ENCODE results near the gene COL26A1.
"Not testable (repeated sequence)": the region's sequence is repeated elsewhere in the genome, so short reads cannot be mapped to it uniquely, and the experiment has no call there.

Gene COL26A1

GRCh38 chr7:101486056-101486432 lies 123.4 kb downstream of the COL26A1 start:
- not testable (repeated sequence) for H3K4me3 ChIP-seq, H3K27ac ChIP-seq

DNA sequence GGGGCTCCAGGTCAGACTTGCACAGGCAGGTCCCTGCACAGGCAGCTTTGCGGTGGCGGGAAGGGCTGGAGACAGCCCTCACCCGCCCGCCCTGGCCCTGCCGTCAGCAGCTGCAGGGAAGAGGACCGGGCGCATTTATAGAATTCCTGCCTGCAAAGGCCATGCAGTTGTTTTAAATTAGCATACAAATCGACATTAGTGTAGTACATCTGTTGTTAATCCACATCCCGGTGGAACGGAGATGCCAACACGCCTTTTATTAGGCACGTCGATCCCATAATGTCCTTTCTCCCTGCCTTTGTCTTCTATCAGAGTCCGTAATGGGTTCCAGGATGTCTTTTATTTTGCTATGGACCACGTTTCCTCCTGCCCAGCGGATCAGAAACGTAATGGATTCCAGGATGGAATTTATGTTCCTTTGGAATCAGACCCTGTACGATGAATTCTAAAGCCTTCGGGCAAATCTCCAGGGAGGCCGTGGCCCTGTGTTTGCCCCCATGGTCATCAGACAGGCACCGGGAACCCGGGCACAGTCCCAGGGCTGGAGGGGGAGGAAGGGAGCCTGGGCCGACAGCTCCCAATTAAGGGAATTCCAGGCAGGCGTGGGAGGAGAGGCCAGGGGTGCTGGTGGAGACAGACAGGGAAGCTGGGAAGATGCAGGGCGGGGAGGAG lies 123.9 kb downstream of the COL26A1 start:
- Histone ChIP-seq H3K4me3 (no peak overlapping the region), H3K27ac (no peak overlapping the region)

DNA sequence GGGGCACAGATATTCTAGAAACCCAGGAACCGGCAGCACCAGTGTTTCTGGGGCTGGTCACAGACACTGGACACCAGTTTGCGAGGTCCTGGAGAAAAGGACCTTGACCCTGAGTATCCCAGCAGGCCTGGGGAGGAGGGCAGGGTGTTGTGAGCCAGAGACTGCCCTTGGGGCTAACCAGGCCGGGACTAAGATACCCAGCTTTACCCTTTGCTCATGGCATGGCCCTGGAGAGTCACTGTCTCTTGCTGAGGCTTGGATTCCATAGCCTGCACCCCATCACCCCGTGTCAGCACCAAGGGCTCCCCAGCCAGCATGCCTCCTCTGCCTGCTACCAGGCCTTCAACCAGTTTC lies 124.4 kb downstream of the COL26A1 start:
- H3K27ac ChIP-seq = no peak overlapping the region
- no peak overlapping the region for H3K4me3 ChIP-seq

GRCh38 chr7:101487753-101488152 lies 125.1 kb downstream of the COL26A1 start:
- Histone ChIP-seq H3K27ac (no peak overlapping the region), H3K4me3 (no peak overlapping the region)

GRCh38 chr7:101488826-101489572 lies 126.3 kb downstream of the COL26A1 start:
- Histone ChIP-seq H3K4me3 (no peak overlapping the region), H3K27ac (no peak overlapping the region)

- H3K27ac ChIP-seq, H3K4me3 ChIP-seq: not testable (repeated sequence)
Measured at GRCh38 chr7:101490439-101490838, 127.8 kb downstream of the COL26A1 start.

DNA sequence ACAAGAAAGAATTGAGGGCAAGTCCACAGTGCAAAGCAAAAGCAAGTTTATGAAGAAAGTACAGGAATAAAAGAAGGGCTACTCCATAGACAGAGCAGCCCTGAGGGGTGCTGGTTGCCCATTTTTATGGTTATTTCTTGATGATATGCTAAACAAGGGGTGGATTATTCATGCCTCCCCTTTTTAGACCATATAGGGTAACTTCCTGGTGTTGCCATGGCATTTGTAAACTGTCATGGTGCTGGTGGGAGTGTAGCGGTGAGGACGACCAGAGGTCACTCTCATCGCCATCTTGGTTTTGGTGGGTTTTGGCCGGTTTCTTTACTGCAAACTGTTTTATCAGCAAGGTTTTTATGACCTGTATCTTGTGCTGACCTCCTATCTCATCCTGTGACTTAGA lies 128.8 kb downstream of the COL26A1 start:
- not testable (repeated sequence) for H3K4me3 ChIP-seq, H3K27ac ChIP-seq

- Histone ChIP-seq H3K27ac (no peak overlapping the region), H3K4me3 (no peak overlapping the region)
Measured at GRCh38 chr7:101494602-101495329, 132.1 kb downstream of the COL26A1 start.

DNA sequence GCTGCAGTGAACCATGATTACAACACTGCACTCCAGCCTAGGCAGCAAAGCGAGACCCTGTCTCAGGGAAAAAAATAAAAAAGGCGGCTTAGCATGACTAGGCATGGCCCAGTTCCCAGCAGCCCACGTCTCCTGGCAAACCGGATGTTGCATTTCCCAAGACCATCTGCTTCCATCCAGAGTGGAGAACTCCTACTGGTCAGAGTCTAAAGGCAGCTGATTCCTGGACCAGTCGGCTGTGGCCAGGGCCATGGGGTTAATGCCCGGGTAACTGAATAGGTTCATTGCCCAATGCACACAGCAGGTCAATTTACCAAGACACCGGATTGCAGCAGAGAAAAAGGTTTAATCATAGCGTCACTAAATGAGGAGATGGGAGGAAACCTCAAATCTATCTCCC lies 133.3 kb downstream of the COL26A1 start:
- Histone ChIP-seq H3K27ac (no peak overlapping the region), H3K4me3 (no peak overlapping the region)

DNA sequence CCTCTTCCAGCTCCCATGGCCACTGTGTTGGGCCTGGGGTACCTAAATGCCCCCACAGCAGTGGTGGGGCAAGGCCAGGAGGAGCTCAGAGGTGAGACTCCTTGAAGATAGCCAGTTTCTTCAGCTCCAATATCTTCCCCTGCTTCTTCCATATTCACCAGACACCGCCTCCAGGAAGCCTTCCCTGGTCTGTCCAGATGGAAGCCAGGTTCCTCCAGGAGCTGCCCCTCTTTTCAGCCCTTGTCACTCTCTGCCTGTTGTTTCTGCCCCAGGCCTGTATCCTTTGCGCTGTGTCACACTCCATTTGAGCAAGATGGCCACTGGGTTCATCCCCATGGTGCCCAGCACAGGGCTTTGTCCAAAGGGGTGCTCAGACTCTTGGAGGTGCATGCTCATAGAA lies 138.7 kb downstream of the COL26A1 start:
- Histone ChIP-seq H3K27ac (no peak overlapping the region), H3K4me3 (no peak overlapping the region)

DNA sequence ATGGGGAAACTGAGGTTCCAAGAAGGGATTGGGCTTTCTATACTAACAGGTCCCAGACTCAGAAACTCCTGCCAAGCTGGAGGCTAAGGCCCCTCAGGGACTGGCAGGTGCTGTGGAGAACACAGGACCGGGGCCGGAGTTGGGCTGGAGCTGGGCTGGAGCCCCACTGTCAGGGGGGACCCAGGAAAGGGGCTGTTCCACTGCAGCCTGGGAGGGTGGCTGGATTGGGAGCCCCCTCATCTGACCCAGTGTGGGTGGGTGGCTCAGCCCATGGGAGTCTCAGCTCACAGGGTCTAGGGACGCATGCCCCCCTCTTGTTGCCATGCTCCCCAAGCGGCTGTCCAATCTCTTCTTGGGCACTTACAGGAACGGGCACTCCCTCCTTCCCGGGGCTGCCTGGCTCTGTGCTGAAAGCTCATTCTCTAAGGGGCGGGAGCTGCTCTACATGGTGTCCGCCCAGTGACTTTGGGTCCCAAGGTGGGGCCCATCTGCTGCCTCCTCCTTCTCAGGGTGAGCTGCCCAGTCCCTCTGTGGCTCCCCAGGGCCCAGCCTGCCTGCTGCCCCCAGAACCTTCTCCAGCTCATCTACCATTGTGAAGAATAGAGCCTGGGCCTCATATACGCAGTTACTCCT lies 139.9 kb downstream of the COL26A1 start:
- H3K27ac ChIP-seq = no peak overlapping the region
- H3K4me3 ChIP-seq = no peak overlapping the region

DNA sequence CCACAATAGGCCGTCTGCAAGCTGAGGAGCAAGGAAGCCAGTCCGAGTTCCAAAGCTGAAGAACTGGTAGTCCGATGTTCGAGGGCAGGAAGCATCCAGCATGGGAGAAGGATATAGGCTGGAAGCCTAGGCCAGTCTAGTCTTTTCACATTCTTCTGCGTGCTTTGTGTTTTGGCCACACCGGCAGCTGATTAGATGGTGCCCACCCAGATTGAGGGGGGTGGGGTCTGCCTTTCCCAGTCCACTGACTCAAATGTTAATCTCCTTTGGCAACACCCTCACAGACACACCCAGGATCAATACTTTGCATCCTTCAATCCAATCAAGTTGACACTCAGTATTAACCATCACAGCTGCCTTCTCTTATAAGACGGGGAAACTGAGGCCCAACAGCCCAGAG lies 142.8 kb downstream of the COL26A1 start:
- H3K4me3 ChIP-seq, H3K27ac ChIP-seq: not testable (repeated sequence)

DNA sequence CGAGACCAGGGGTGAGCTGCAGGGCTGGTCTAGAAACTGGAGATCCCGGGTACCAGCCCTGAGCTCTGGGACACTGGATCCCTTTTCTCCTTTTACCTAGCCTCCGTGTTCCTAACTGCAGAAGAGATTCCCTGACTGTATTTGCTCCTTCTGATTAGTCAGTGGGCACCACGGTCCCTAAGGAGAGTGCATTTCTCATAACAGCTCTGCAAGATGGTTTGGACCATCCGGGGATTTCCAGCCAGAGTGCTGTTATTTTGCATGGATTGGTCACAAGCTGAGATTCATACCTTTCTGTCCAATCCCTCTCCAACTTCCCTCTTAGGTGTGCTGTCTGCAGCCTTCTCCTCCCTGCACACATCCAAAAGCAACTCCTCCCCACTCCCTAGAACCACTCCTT lies 143.9 kb downstream of the COL26A1 start:
- H3K27ac ChIP-seq = no peak overlapping the region
- H3K4me3 ChIP-seq = no peak overlapping the region

DNA sequence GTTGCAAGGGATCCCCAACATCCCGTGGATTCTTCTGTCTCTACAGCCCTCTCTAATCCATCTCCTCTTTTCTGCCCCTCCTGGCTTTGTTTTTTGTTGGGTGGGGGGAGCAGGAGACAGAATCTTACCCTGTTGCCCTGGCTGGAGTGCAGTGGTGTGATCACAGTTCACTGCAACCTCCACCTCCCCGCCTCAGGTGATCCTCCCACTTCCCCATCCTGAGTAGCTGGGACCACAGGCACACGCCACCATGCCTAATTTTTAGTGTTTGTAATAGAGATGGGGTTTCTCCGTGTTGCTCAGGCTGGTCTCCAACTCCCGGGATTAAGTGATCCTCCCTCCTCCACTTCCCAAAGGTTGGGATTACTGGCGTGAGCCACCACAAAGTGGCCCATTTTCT lies 144.7 kb downstream of the COL26A1 start:
- H3K4me3 ChIP-seq = no peak overlapping the region
- no peak overlapping the region for H3K27ac ChIP-seq

DNA sequence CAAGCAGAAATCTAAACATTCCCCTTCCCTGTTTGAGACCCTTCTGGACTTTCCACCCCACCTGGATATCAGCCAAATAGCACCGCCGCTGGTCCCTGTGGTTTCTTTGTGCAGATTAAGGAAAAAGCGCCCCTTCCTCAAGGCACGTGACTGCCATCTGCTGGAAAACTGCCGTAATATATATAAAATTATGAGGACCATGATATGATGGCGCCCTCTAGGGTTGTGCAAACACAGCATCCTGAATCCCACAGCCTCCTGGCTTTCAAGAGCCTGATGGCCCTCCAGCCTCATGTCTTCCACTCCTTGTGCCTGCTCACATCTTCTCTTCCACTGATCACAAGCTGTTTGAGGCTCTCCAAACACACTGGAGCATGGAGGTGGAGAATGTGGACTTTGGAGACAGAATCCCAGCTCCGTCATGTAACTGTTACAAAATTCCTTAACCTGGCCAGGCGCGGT lies 145.1 kb downstream of the COL26A1 start:
- no peak overlapping the region for H3K4me3 ChIP-seq
- H3K27ac ChIP-seq = no peak overlapping the region

DNA sequence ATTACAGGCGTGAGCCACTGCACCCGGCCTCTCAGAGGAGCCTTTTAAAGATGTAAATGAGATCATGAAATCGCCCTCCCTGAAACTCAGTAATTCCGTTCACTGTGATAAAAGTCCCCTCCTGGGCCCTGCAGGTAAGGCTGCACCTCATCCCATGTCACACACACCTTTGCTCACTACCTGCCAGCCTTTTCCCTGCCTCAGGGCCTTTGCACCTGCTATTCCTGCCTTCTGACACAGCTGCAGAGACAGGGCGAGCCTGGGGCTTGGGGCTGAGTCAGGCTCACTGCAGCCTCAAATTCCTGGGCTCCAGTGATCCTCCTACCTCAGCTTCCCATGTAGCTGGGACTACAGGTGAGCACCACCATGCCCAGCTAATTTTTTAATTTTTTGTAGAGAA lies 147.6 kb downstream of the COL26A1 start:
- Histone ChIP-seq H3K4me3 (no peak overlapping the region), H3K27ac (no peak overlapping the region)

DNA sequence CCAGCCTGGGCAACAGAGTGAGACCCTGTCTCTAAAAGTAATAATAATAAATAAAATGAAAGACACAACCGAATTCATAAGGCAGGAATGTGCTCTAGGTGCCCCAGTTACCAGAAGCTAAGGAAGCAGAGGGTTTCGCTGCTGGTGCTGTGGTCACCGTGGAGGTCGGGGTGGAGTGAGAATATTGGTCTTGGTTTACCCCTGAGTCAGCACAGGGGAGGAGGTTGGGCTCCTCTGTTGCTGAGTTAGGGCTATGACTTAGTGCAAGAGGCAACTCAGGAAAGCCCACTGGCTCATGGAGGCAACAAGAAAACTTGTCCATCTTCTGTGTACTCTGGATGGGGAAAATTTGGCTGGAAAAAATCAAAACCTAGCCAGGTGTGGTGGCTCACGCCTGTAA lies 149.3 kb downstream of the COL26A1 start:
- Histone ChIP-seq H3K4me3 (no peak overlapping the region), H3K27ac (no peak overlapping the region)

DNA sequence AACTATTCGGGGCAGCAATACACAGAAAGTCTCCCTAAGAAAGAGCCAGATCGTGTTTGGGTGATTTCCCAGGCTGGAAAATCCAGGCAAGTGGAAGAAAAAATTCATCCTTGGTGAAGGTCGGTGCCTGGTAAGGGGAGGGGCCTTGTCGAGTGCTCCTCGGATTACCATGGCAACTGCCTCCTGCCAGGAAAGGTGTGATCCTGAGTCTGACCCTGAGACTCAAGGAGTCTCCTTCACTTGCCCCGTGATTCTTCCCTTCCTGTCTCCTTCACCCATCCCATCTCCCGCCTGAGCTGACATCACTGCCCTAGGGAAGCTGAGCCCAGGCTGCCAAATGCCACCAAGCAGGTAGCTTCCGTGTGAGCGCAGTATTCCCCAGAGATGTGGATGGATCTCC lies 154.2 kb downstream of the COL26A1 start:
- H3K27ac ChIP-seq = no peak overlapping the region

DNA sequence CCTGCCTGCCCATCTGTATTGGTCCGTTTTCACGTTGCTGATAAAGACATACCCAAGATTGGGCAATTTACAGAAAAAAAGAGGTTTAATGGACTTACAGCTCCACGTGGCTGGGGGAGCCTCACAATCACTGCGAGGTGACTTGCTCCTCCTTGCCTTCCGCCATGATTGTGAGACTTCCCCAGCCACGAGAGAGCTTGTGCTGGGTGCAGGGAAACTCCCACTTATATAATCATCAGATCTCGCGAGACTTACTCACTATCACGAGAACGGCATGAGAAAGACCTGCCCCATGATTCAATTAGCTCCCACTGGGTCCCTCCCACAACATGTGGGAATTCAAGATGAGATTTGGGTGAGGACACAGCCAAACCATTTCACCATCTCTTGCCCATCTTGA lies 154.6 kb downstream of the COL26A1 start:
- no peak overlapping the region for H3K4me3 ChIP-seq
- H3K27ac ChIP-seq = no peak overlapping the region

More for the DNA sequence above, 154.2 kb downstream of the COL26A1 start:
- H3K4me3 ChIP-seq = no peak overlapping the region

- Histone ChIP-seq H3K4me3 (no peak overlapping the region), H3K27ac (no peak overlapping the region)
Measured at GRCh38 chr7:101518336-101518735, 155.7 kb downstream of the COL26A1 start.

All from skin epidermis (tissue), 12 donors.